Measurements from ENCODE around the gene AK3. TPM values are rescaled to one million over a fixed set of nuclear protein-coding genes. Genes with fewer than 3 reads are reported as not detected.

The AK3 gene
- total RNA-seq, 4 donors from 2014 or later = 81.3 to 102 (median 92.9) TPM

DNA sequence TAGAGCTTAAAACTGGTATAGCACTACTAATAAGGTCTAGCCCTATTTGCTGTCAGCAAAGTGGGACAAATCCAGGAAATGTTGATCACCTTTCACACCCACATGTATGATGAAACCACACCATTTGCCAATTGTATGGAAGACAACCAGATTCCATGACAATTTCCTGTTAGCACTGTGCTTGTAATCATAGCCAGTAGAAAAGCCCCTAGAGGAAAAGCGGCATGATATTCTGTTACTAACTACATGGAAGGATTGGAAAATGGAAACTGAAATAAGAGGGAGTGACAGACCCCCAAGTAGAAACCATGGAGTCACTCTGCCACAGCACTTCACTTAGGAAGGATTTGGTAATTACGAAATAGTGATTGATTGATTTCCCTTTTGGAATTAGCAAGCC lies 75.6 kb downstream of the AK3 start:
- TF ChIP-seq, protein P1, sequence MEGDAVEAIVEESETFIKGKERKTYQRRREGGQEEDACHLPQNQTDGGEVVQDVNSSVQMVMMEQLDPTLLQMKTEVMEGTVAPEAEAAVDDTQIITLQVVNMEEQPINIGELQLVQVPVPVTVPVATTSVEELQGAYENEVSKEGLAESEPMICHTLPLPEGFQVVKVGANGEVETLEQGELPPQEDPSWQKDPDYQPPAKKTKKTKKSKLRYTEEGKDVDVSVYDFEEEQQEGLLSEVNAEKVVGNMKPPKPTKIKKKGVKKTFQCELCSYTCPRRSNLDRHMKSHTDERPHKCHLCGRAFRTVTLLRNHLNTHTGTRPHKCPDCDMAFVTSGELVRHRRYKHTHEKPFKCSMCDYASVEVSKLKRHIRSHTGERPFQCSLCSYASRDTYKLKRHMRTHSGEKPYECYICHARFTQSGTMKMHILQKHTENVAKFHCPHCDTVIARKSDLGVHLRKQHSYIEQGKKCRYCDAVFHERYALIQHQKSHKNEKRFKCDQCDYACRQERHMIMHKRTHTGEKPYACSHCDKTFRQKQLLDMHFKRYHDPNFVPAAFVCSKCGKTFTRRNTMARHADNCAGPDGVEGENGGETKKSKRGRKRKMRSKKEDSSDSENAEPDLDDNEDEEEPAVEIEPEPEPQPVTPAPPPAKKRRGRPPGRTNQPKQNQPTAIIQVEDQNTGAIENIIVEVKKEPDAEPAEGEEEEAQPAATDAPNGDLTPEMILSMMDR (IDR thresholded peaks at IDR 0.05) = no peak
- no peak for TF ChIP-seq POLR2A (IDR thresholded peaks at IDR 0.05)
- no peak for DNase-seq (ENCODE audit: low spot score in 2 of 2)
- whole genome bisulfite sequencing, 2 donors = 72% methylated on average over 2 of the region's 2 CpGs
- intact Hi-C loops (cut with DNase I; ENCODE audit: low total_unique reads) = no loop called here
- H3K4me3 ChIP-seq (ENCODE audit: low read depth, poor library complexity, severe bottlenecking) = no peak overlapping the region

DNA sequence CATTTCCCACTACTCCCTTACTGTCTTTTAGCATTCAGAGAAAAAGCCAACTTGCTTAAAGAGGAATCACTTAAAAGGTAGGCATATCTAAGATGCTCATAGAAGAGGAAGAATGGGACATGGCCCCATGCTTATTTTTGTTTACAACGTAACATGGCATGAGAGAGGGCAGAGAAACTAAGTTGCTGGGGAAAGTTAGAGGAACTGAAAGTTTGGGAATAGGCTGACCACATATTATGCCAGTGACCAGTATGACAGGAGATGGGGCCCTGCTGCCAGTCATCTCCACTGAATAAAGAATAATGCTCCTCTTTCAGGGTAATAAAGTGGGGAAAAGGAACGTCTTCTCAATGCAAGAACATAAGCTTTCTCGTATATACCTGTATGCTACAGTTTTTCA lies 77.0 kb downstream of the AK3 start:
- DNase-seq (ENCODE audit: low spot score in 2 of 2) = no peak
- WGBS, 2 donors = 85 to 89% methylated on average over 3 of the region's 3 CpGs
- TF ChIP-seq, protein P1 (IDR thresholded peaks at IDR 0.05) = no peak
- TF ChIP-seq POLR2A (IDR thresholded peaks at IDR 0.05) = no peak
- no peak overlapping the region for H3K4me3 ChIP-seq (ENCODE audit: low read depth, poor library complexity, severe bottlenecking)
- intact Hi-C loops (cut with DNase I; ENCODE audit: low total_unique reads) = no loop called here

DNA sequence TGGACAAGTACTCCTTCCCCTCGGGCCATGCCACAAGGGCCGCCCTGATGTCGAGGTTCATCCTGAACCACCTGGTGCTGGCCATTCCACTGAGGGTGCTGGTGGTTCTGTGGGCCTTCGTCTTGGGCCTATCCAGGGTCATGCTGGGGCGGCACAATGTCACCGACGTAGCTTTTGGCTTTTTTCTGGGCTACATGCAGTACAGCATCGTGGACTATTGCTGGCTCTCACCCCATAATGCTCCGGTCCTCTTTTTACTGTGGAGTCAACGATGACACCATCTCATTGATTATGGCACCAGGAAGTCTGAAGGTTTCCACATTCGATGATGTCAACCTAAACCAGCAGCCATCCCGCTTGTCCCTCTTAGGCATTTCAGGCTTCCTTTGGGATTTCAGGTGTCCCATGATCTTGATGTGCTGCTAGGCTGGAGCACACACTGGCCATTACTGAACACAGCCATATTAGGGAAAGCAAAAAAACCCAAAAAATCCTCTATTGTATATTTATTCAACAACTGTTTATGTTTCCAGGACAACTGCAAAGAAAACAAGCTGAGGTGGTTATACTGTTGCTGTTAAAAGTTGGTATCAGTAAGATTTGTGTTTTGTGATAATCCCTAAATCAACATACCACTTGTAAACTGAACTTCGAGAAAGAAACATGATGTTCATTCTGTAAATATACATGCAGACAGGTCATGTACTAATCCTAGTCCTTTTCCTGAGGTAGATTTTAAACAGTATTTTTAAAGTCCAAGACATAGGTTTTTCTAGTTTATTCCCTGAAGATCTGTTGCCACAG lies 77.8 kb downstream of the AK3 start:
- peak in 1 of 2 donors; percentile 88 for DNase-seq (ENCODE audit: low spot score in 2 of 2)
- H3K4me3 ChIP-seq (ENCODE audit: low read depth, poor library complexity, severe bottlenecking) = peak overlapping the region; percentile 71
- no peak for TF ChIP-seq POLR2A (IDR thresholded peaks at IDR 0.05)
- TF ChIP-seq, protein P1 (IDR thresholded peaks at IDR 0.05) = no peak
- WGBS, 2 donors = 43 to 46% methylated on average over 13 of the region's 13 CpGs
- intact Hi-C loops (cut with DNase I; ENCODE audit: low total_unique reads) = no loop called here

DNA sequence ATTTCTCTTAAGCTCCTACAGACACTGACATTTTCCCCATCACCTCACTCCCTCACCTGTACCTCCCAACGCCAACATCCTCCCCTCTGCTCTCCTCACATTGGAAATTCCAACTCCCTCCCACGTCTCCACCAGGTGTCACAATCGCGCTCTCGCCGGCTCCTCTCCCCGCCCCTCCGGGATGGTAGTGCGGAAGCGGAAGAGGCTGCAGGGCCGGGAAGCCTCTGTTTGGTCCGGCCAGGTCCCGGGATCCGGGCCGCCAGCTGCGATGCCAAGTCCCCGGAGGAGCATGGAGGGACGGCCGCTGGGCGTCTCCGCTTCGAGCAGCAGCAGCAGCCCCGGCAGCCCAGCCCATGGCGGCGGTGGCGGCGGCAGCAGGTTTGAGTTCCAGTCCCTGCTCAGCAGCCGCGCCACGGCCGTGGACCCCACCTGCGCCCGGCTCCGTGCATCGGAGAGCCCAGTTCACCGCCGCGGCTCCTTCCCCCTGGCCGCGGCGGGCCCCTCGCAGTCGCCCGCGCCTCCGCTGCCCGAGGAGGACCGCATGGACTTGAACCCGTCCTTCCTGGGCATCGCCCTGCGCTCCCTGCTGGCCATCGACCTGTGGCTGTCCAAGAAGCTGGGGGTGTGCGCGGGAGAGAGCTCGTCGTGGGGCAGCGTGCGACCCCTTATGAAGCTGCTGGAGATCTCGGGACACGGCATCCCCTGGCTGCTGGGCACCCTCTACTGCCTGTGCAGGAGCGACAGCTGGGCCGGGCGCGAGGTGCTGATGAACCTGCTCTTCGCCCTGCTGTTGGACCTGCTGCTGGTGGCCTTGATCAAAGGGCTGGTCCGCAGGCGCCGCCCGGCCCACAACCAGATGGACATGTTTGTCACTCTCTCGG lies 78.7 kb downstream of the AK3 start, which contains the start of gene PLPP6:
TSS of gene PLPP6 (plus strand) at position 187 of the 881 bp plus-strand sequence. CDS start at position 269, 82 bp downstream.
- intact Hi-C loops (cut with DNase I; ENCODE audit: low total_unique reads) = no loop called here
- TF ChIP-seq POLR2A (IDR thresholded peaks at IDR 0.05) = peak in 1 of 2 donors; percentile 54
- TF ChIP-seq, protein P1 (IDR thresholded peaks at IDR 0.05) = peak in 1 of 3 donors; percentile 16
- WGBS, 2 donors = 3 to 4% methylated on average over 26 to 31 of the region's 70 CpGs
- H3K4me3 ChIP-seq (ENCODE audit: low read depth, poor library complexity, severe bottlenecking) = peak within 1 kb of the TSS; percentile 71
- DNase-seq (ENCODE audit: low spot score in 2 of 2) = peak; percentile 88 to 97

DNA sequence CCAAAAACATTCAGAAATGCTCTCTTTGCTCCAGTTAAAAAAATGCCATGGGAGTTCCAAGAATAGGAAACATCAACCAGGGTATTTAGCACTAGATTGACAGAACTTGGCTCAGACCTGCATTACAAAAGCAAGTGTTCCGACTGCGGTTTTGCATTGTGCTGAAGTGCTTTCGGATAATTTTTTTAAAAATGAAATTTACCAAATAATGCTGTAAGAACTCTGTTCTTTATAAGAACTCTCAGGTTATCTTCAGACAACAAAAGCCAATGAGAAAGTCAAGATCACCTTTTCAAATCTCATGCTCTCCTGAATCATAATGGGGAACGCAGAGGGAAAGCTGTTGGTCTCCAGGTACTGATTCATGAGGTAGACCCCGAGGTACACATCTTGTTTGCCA lies 79.4 kb downstream of the AK3 start:
- no peak for DNase-seq (ENCODE audit: low spot score in 2 of 2)
- TF ChIP-seq POLR2A (IDR thresholded peaks at IDR 0.05) = no peak
- TF ChIP-seq, protein P1 (IDR thresholded peaks at IDR 0.05) = no peak
- 9 to 11% methylated on average over 5 of the region's 5 CpGs for WGBS, 2 donors
- peak overlapping the region; percentile 71 for H3K4me3 ChIP-seq (ENCODE audit: low read depth, poor library complexity, severe bottlenecking)
- intact Hi-C loops (cut with DNase I; ENCODE audit: low total_unique reads) = no loop called here
